Suprapubic skin (tissue), 4 donors: ENCODE measurements around the gene STX8. TPM values are rescaled to one million over a fixed set of nuclear protein-coding genes. Genes with fewer than 3 reads are reported as not detected.

Source experiments
- DNase-seq, 2 donors: peaks; one replicate each; pipeline ENCODE4 v3.0.0-alpha.2; 2019; ENCODE audit warnings: low spot score in 2 of 2
- H3K27ac ChIP-seq: fragments of 200-600 bp; sonication (generic); one replicate; pipeline ENCODE4 v1.5.1; 2019
- H3K27me3 ChIP-seq: fragments of 200-600 bp; sonication (generic); one replicate; pipeline ENCODE4 v1.5.1; 2019
- H3K36me3 ChIP-seq: fragments of 200-600 bp; sonication (generic); one replicate; pipeline ENCODE4 v1.5.1; 2019
- H3K4me1 ChIP-seq: fragments of 200-600 bp; sonication (generic); one replicate; pipeline ENCODE4 v1.5.1; 2019
- H3K4me3 ChIP-seq: fragments of 200-600 bp; sonication (generic); one replicate; pipeline ENCODE4 v1.5.1; 2019; ENCODE audit warnings: mild to moderate bottlenecking
- H3K9me3 ChIP-seq: fragments of 200-600 bp; sonication (generic); one replicate; pipeline ENCODE4 v1.5.1; 2019
- CTCF ChIP-seq, 2 donors: fragments of 200-600 bp in 1 of 2; fragments of 450-650 bp in 1 of 2; sonication (generic) in 1 of 2; IDR thresholded peaks; one replicate each; pipeline ENCODE4 v1.5.1; 2016 to 2019; ENCODE audit warnings: antibody characterized with exemption in 2 of 2, mild to moderate bottlenecking in 1 of 2, moderate library complexity in 1 of 2
- EP300 ChIP-seq: sonication (generic); formaldehyde crosslinking; IDR thresholded peaks from one replicate; pipeline ENCODE4 v1.6.1; 2017; ENCODE audit warnings: antibody characterized with exemption
- POLR2A ChIP-seq, 2 donors: fragments of 450-650 bp; IDR thresholded peaks; one replicate each; pipeline ENCODE4 v1.6.1; 2017; ENCODE audit warnings: antibody characterized with exemption in 2 of 2, mild to moderate bottlenecking in 2 of 2, moderate library complexity in 2 of 2
- POLR2AphosphoS5 ChIP-seq, 3 donors: sonication (generic); formaldehyde crosslinking; IDR thresholded peaks; one replicate each; pipeline ENCODE4 v1.6.1; 2017; ENCODE audit warnings: antibody characterized with exemption in 3 of 3
- WGBS: methylation state at CpG from one replicate; pipeline ENCODE4 v1.1.5; 2018; 5-methylcytosine and 5-hydroxymethylcytosine counted together
- total RNA-seq, 4 donors: library from RNA; depleted of rRNA; stranded (reverse); fragments of >200 nt; gene quantifications; one replicate each; pipeline ENCODE4 v1.1.0, GENCODE V29; 2016

The STX8 gene
- total RNA-seq, 4 donors from 2014 or later = 21.5 to 74.0 (median 38.4) TPM

GRCh38 chr17:9537177-9537776 is 38.3 kb downstream of the STX8 start:
- no peak for TF ChIP-seq POLR2AphosphoS5 (IDR thresholded peaks at IDR 0.05)
- Histone ChIP-seq H3K9me3 (no peaks in the 10 kb centered on the region), H3K36me3 (no peaks in the 10 kb centered on the region), H3K4me1 (no peaks in the 10 kb centered on the region), H3K27me3 (no peaks in the 10 kb centered on the region), H3K4me3 (no peak overlapping the region), H3K27ac (no peak overlapping the region)
- DNase-seq = no peak
- WGBS = 98% methylated on average over 12 of the region's 12 CpGs

GRCh38 chr17:9536061-9536460 is 39.6 kb downstream of the STX8 start:
- no peaks in the 10 kb centered on the region for H3K27me3 ChIP-seq
- H3K9me3 ChIP-seq = no peaks in the 10 kb centered on the region
- DNase-seq = no peak
- no peaks in the 10 kb centered on the region for H3K4me1 ChIP-seq
- H3K36me3 ChIP-seq = no peaks in the 10 kb centered on the region
- no peak overlapping the region for H3K27ac ChIP-seq
- 81% methylated on average over 8 of the region's 8 CpGs for WGBS
- H3K4me3 ChIP-seq = no peak overlapping the region
- TF ChIP-seq POLR2A (IDR thresholded peaks at IDR 0.05) = no peak
- no peak for TF ChIP-seq CTCF (IDR thresholded peaks at IDR 0.05)
- TF ChIP-seq EP300 = no peak
- no peak for TF ChIP-seq POLR2AphosphoS5 (IDR thresholded peaks at IDR 0.05)

GRCh38 chr17:9533441-9533840 is 42.2 kb downstream of the STX8 start:
- H3K9me3 ChIP-seq = no peaks in the 10 kb centered on the region
- no peaks in the 10 kb centered on the region for H3K27me3 ChIP-seq
- TF ChIP-seq CTCF (IDR thresholded peaks at IDR 0.05) (no peak), POLR2A (IDR thresholded peaks at IDR 0.05) (no peak), EP300 (no peak), POLR2AphosphoS5 (IDR thresholded peaks at IDR 0.05) (no peak)
- H3K4me3 ChIP-seq = no peak overlapping the region
- H3K27ac ChIP-seq = no peak overlapping the region
- no peak for DNase-seq
- no peaks in the 10 kb centered on the region for H3K4me1 ChIP-seq
- WGBS = 94% methylated on average over 4 of the region's 4 CpGs
- H3K36me3 ChIP-seq = no peaks in the 10 kb centered on the region

GRCh38 chr17:9532715-9533114 is 42.9 kb downstream of the STX8 start:
- TF ChIP-seq POLR2A (IDR thresholded peaks at IDR 0.05) = no peak
- H3K9me3 ChIP-seq = no peaks in the 10 kb centered on the region
- no peak for DNase-seq

GRCh38 chr17:9531034-9531433 is 44.6 kb downstream of the STX8 start:
- no peak overlapping the region for H3K27ac ChIP-seq
- no peak for DNase-seq
- TF ChIP-seq EP300 (no peak), POLR2AphosphoS5 (IDR thresholded peaks at IDR 0.05) (no peak), POLR2A (IDR thresholded peaks at IDR 0.05) (no peak), CTCF (IDR thresholded peaks at IDR 0.05) (no peak)
- H3K9me3 ChIP-seq = no peaks in the 10 kb centered on the region
- no peaks in the 10 kb centered on the region for H3K4me1 ChIP-seq
- H3K4me3 ChIP-seq = no peak overlapping the region
- H3K36me3 ChIP-seq = no peaks in the 10 kb centered on the region
- H3K27me3 ChIP-seq = no peaks in the 10 kb centered on the region
- 65% methylated on average over 2 of the region's 2 CpGs for WGBS

More at GRCh38 chr17:9532715-9533114, 42.9 kb downstream of the STX8 start:
- 97% methylated on average over 3 of the region's 3 CpGs for WGBS
- Histone ChIP-seq H3K4me1 (no peaks in the 10 kb centered on the region), H3K27me3 (no peaks in the 10 kb centered on the region), H3K27ac (no peak overlapping the region), H3K4me3 (no peak overlapping the region), H3K36me3 (no peaks in the 10 kb centered on the region)

GRCh38 chr17:9529033-9529700 is 46.5 kb downstream of the STX8 start:
- 68% methylated on average over 5 of the region's 5 CpGs for WGBS
- TF ChIP-seq CTCF (IDR thresholded peaks at IDR 0.05) = no peak
- no peak for DNase-seq

More at GRCh38 chr17:9529033-9529700, 46.5 kb downstream of the STX8 start:
- H3K27ac ChIP-seq = no peak overlapping the region
- H3K9me3 ChIP-seq = no peaks in the 10 kb centered on the region
- no peaks in the 10 kb centered on the region for H3K27me3 ChIP-seq
- no peaks in the 10 kb centered on the region for H3K36me3 ChIP-seq
- H3K4me1 ChIP-seq = no peaks in the 10 kb centered on the region
- no peak overlapping the region for H3K4me3 ChIP-seq
